HG03045 (cell line): Measurements from ENCODE around the gene MRM1.

Source experiments
- ATAC-seq: cut with Tn5 transposase; IDR thresholded peaks from one replicate; pipeline ENCODE4 v1.9.1; 2021; ENCODE audit warnings: mild to moderate bottlenecking, moderate library complexity; ENCODE audit not compliant: unreplicated experiment

Gene MRM1

GRCh38 chr17:36629252-36629847, 28.0 kb downstream of the MRM1 start:
- ATAC-seq: no peak

GRCh38 chr17:36629970-36630502, 28.7 kb downstream of the MRM1 start:
- no peak for ATAC-seq

DNA sequence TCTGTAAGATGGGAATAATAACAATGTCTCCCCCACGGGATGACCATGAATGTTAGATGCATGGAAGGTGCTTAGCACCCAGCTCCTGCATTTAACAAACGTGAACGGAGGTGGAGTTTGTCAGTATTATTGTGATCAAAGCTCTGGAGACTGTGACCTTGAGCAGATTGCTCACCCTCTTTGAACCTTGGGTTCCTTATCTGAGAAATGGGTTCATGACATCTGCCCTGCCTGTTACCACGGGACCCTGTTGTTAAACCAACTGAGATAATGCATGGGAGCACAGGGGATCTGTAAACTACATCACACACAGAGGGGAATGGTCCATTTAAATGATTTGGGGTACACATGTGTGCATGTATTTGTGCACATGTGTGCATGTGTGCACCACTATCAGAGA, 29.6 kb downstream of the MRM1 start:
- ATAC-seq: no peak

DNA sequence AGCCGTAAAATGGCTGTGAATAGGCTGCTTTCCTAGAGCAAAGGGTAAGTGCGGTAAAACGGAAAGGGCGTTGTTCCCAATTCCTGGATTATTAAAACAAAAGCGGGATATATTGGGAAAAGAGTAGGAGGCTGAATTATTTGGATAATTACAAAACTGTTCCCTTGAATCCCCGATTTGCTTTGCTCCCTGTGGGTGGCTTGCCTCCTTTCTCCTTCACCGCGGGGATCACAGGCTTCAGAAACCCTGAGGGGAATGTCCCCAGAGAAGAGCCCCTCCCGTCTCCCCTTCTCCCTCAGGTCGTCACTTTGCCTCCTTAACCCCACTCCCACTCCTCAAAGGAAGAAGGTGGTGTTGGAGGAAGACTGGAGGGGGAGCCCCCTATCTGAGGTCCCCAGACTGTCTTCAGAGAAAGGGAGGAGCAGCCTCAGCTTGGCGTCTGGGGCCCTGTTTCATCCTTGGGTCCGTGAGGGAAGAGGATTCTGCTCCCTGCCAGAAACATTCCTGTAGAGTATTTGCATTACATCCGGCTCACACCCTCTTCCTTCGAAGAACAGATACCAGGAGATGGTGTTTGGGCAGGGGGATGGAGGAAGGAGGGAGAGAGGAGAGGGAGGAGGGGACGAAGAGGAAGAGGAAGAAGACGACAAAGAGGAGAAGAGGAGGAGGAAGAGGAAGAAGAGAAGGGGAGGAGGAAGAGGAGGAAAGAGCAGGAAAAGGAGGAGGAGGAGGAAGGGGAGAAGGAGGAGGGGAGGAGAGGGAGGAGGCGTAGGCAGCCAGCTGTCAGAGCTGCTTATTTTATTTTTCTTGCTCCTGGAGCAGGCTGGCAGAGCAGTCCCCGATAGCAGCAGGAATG, 31.8 kb downstream of the MRM1 start:
- ATAC-seq: no peak

DNA sequence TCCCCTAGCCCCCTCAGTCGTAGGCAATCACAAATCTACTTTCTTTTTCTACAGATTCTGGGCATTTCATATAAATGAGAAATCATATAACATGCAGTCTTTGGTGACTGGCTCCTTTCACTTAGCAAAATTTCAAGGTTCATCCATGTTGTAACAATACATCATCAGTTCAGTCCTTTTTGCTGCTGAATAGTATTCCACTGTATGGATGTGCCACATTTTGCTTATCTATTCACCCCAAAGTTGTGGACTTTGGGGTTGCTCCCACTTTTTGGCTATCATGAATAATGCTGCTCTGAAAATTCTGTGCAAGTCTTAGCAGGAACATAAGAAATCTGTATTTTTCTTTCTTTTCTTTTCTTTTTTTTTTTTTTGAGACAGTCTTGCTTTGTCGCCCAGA, 39.0 kb downstream of the MRM1 start:
- ATAC-seq: no peak

GRCh38 chr17:36640836-36641235, 39.5 kb downstream of the MRM1 start:
- no peak for ATAC-seq

GRCh38 chr17:36641331-36641876, 40.0 kb downstream of the MRM1 start:
- no peak for ATAC-seq

GRCh38 chr17:36641877-36642845, 40.8 kb downstream of the MRM1 start:
- no peak for ATAC-seq

DNA sequence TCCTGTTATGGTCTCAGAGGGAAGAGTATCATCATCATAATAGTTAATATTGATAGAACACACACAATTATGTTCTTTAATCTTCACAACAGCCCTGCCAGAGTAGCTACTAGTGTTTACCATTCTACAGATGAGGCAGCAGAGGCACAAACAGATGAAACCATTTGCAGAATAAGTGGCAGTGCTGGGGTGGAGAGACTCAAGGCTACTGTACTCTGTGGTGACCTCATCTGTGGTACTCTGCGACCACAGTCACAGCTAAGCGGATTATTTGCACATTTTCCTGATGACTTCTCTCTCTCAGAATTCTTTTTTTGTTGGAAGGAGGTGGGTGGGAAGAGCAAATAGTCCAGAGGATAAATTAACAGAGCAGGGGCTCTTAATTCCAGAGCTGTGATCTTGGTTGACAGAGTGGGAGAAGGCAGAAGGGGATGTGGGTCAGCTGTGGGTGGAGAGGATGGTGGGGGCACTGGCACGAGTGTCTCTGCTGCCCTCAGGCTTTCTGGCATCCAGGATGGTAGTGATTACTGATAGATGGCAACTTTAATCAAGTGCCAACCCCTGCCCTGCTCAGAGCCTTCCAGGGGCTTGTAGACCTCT, 41.8 kb downstream of the MRM1 start:
- no peak for ATAC-seq

- ATAC-seq: no peak
These were observed 44.0 kb downstream of the MRM1 start for GRCh38 chr17:36645422-36645821.

DNA sequence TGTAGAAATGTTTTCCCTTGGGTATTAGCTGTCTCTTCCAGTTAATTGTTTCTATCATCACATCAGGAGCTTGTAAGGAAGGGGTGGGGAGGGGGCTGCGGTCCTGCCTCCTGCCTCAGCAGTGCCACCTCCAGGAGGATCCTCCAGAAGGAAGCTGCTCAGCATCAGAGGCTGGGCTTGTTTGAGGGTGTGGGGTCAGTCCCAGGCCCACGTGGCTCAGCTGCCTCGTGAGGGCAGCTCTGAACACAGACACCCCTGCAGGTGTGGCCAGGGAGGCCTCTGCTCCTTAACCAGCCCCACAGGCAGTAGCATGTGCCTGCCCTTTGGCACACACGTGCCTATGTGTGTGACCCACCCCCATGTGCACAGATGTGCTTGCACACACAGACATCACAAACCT, 46.3 kb downstream of the MRM1 start:
- no peak for ATAC-seq

DNA sequence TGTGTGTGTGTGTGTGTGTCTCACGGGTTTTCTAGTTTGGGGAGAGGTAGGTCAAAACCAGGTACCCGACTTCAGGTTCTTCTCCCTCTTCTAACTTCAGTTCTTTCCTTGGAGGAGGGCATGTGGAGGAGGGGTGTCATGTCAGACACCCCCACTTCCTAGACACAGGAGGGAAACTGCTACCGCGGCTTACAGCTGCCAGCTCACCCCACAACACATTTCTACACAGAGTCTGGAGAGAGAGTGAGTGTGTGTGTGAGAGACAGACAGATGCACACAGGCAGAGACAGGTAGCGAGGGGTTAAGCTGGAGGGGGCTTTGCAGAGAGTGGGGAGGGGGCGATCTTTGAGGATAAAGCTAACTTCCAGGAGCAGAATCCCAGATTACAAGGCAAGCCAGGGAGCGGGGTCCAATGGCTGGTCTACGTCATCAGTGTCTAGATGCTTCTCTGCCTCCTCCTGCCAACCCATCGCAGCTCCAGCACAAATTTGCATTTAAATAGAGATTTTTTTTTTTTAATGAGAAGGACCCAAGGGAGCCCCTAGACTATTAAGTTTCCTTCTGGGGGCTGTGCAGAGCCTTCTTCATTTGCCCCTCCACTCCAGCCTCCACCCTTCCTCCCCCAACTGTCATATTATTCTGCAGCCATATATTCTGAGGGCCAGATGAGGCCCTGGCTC, 48.9 kb downstream of the MRM1 start:
- ATAC-seq: no peak

DNA sequence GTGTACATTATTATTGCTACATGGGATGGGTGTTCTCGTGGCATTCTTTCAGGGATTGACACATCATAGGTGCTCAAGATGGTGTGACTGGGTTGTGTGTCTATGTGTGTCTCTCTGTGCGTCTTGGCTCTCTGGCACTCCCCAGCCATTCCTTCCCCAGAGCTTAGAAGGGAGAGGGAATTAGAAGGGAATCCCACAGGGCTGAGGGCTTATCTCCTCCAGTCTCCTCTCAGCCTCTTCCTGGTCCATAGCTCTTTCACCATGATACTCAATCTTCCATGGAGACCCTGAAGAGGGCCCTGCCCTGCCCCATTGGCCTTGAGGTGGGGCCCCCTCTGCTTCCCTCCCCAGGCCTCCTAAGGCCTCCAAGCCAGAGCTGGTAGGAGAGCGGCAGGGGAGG, 52.0 kb downstream of the MRM1 start:
- no peak for ATAC-seq

DNA sequence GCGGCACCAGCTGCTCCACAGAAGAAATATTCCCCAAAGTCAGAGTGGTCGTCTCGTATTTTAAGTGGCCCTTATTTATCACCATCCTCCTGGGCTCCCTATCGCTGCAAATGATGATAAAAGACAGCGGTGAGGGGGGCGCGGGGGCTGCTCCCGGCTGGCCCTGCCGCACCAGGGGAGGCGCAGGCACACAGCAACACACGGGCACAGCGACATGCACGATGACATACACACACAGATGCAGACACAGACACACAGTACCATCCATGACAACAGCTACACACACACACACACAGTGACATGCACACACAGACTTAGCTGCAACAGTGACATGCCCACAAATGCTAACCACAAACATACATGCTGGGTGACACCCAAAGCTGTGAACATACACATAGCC, 52.5 kb downstream of the MRM1 start:
- no peak for ATAC-seq

DNA sequence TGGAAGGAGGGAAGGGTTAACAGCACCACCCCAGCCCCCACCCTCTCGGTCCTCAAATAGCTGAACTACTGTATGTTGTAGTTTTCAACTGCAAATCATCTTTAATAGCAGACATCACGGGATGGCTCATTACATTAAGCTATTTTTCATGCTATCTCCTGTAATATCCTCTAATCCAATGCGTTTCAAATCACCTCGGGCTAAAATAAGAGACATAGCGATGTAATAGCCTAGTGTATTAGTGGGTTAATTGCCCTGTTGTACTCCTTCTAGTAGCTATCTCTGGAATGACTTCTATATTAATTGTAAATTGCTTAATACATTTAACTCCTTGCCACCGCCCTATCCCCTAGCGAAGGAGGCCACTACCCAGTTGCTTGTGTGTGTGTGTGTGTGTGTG, 54.3 kb downstream of the MRM1 start:
- ATAC-seq: no peak

GRCh38 chr17:36657390-36657762, 56.0 kb downstream of the MRM1 start:
- no peak for ATAC-seq

DNA sequence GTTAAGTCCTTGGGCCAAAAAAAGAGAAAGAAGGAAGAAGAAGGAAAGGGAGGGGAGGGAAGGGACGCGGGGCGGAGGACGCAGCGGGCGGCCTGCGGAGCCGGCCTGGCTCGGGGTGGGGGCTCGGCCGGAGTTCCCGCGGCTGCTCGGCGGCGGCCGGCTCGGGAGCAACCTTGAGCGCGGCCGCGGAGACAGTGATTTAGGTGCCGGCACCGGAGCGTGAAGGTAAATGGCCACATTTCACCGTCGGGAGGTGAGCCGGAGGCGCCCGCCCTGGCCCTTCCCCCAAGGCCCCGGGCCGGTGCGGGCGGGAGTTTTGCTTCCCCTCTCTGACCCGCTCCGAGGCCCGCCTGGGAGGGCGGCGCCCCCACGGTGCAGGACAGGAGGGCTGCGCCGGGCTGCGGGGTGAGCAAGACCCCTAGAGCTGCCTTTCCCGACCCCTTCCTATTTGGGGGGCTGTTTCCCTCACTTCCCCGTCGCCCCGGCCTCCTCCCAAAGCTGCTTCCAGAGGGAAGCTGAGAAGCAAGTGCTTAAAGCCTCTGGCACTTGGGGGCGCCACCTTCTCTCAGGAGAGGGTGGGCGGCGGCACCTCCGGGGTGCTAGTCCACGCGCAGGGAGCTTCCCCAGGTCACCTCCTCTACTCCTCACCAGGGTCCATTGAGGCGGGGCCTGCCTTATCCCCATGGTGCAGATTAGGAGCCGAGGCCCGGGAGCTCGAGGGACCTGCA, 56.5 kb downstream of the MRM1 start:
- no peak for ATAC-seq
